Measurements from ENCODE around the gene MT1A. TPM values are rescaled to one million over a fixed set of nuclear protein-coding genes. Genes with fewer than 3 reads are reported as not detected.

MT1A gene
- total and polyA plus RNA-seq, 4 donors, result 1.1 to 438 (median 51.5) TPM

GRCh38 chr16:56651586-56651985 lies 13.1 kb downstream of the MT1A start, which contains the start of gene MT1B:
TSS of gene MT1B (plus strand) at chr16:56651886. CDS start at chr16:56651954, 68 bp downstream.
- H3K9me3 ChIP-seq (ENCODE audit: control insufficient read depth in 4 of 4, insufficient read depth in 3 of 4, low read length in 3 of 4), result no peaks in the 10 kb centered on the region
- DNase-seq (no peak), ATAC-seq (ENCODE audit: insufficient read depth, low FRiP score) (no peak)
- WGBS, 2 donors, result 75 to 80% methylated on average over 7 of the region's 7 CpGs
- TF ChIP-seq, protein P1, sequence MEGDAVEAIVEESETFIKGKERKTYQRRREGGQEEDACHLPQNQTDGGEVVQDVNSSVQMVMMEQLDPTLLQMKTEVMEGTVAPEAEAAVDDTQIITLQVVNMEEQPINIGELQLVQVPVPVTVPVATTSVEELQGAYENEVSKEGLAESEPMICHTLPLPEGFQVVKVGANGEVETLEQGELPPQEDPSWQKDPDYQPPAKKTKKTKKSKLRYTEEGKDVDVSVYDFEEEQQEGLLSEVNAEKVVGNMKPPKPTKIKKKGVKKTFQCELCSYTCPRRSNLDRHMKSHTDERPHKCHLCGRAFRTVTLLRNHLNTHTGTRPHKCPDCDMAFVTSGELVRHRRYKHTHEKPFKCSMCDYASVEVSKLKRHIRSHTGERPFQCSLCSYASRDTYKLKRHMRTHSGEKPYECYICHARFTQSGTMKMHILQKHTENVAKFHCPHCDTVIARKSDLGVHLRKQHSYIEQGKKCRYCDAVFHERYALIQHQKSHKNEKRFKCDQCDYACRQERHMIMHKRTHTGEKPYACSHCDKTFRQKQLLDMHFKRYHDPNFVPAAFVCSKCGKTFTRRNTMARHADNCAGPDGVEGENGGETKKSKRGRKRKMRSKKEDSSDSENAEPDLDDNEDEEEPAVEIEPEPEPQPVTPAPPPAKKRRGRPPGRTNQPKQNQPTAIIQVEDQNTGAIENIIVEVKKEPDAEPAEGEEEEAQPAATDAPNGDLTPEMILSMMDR (IDR thresholded peaks at IDR 0.05; ENCODE audit: control extremely low read depth, extremely low read depth), result no peak
- no peaks in the 10 kb centered on the region for H3K36me3 ChIP-seq (ENCODE audit: control insufficient read depth in 4 of 4, insufficient read depth in 4 of 4, low read length in 4 of 4)
- H3K27me3 ChIP-seq (ENCODE audit: control insufficient read depth in 3 of 3, insufficient read depth in 3 of 3, low read length in 2 of 3), result peaks cover 0 to 41% (median 34%) of the 10 kb centered on the region in 3 donors
- no peak within 1 kb of the TSS for H3K9ac ChIP-seq (ENCODE audit: insufficient read depth in 1 of 2, low read length in 2 of 2)
- no peak within 1 kb of the TSS for H3K27ac ChIP-seq (ENCODE audit: low read depth in 1 of 2, low read length in 1 of 2)
- no peaks in the 10 kb centered on the region for H3K4me1 ChIP-seq (ENCODE audit: control insufficient read depth in 5 of 5, insufficient read depth in 5 of 5, low read length in 5 of 5)
- no peak within 1 kb of the TSS for H3K4me3 ChIP-seq

DNA sequence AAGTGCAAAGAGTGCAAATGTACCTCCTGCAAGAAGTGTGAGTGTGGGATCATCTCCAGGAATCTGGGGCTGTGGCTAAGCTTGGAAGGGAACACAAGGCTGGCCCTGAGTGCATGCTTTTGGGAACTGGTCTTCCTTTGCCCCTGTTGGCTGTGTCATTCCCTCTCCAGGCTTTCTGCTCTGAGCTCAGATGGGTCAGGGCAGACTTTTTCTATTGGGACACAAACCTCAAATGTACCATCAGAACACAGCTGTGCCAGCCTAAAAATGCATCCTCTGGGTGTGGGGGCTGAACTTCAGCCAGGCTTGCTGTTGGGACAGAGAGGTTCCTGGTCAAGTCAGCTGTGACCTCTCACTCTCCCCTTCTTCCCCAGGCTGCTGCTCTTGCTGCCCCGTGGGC lies 14.1 kb downstream of the MT1A start:
- WGBS, 2 donors, result 44 to 70% methylated on average over 1 of the region's 1 CpG
- ATAC-seq (ENCODE audit: insufficient read depth, low FRiP score) (no peak), DNase-seq (no peak)
- Histone ChIP-seq H3K9ac (ENCODE audit: insufficient read depth in 1 of 2, low read length in 2 of 2) (no peak overlapping the region), H3K9me3 (ENCODE audit: control insufficient read depth in 4 of 4, insufficient read depth in 3 of 4, low read length in 3 of 4) (no peaks in the 10 kb centered on the region), H3K27ac (ENCODE audit: low read depth in 1 of 2, low read length in 1 of 2) (no peak overlapping the region), H3K27me3 (ENCODE audit: control insufficient read depth in 3 of 3, insufficient read depth in 3 of 3, low read length in 2 of 3) (peaks cover 0 to 31% (median 24%) of the 10 kb centered on the region in 3 donors), H3K4me1 (ENCODE audit: control insufficient read depth in 5 of 5, insufficient read depth in 5 of 5, low read length in 5 of 5) (peaks cover 0 to 2% (median 0%) of the 10 kb centered on the region in 5 donors), H3K36me3 (ENCODE audit: control insufficient read depth in 4 of 4, insufficient read depth in 4 of 4, low read length in 4 of 4) (no peaks in the 10 kb centered on the region), H3K4me3 (no peak overlapping the region)
- TF ChIP-seq, protein P1 (IDR thresholded peaks at IDR 0.05; ENCODE audit: control extremely low read depth, extremely low read depth), result no peak

GRCh38 chr16:56653218-56653617 lies 14.8 kb downstream of the MT1A start:
- 89 to 90% methylated on average over 7 of the region's 7 CpGs for WGBS, 2 donors
- Histone ChIP-seq H3K9me3 (ENCODE audit: control insufficient read depth in 4 of 4, insufficient read depth in 3 of 4, low read length in 3 of 4) (no peaks in the 10 kb centered on the region), H3K27ac (ENCODE audit: low read depth in 1 of 2, low read length in 1 of 2) (no peak overlapping the region), H3K27me3 (ENCODE audit: control insufficient read depth in 3 of 3, insufficient read depth in 3 of 3, low read length in 2 of 3) (peaks cover 0 to 29% (median 22%) of the 10 kb centered on the region in 3 donors), H3K4me1 (ENCODE audit: control insufficient read depth in 5 of 5, insufficient read depth in 5 of 5, low read length in 5 of 5) (peaks cover 0 to 7% (median 4%) of the 10 kb centered on the region in 5 donors), H3K9ac (ENCODE audit: insufficient read depth in 1 of 2, low read length in 2 of 2) (no peak overlapping the region), H3K36me3 (ENCODE audit: control insufficient read depth in 4 of 4, insufficient read depth in 4 of 4, low read length in 4 of 4) (no peaks in the 10 kb centered on the region), H3K4me3 (no peak overlapping the region)
- ATAC-seq (ENCODE audit: insufficient read depth, low FRiP score) (no peak), DNase-seq (no peak)
- TF ChIP-seq, protein P1 (IDR thresholded peaks at IDR 0.05; ENCODE audit: control extremely low read depth, extremely low read depth), result no peak
